Suprapubic skin (tissue), 4 donors: ENCODE results near the gene FMNL2. TPM values are rescaled to one million over a fixed set of nuclear protein-coding genes. Genes with fewer than 3 reads are reported as not detected.

Source experiments
- DNase-seq, 2 donors: peaks; one replicate each; pipeline ENCODE4 v3.0.0-alpha.2; 2019; ENCODE audit warnings: low spot score in 2 of 2
- H3K27ac ChIP-seq: fragments of 200-600 bp; sonication (generic); one replicate; pipeline ENCODE4 v1.5.1; 2019
- H3K27me3 ChIP-seq: fragments of 200-600 bp; sonication (generic); one replicate; pipeline ENCODE4 v1.5.1; 2019
- H3K36me3 ChIP-seq: fragments of 200-600 bp; sonication (generic); one replicate; pipeline ENCODE4 v1.5.1; 2019
- H3K4me1 ChIP-seq: fragments of 200-600 bp; sonication (generic); one replicate; pipeline ENCODE4 v1.5.1; 2019
- H3K4me3 ChIP-seq: fragments of 200-600 bp; sonication (generic); one replicate; pipeline ENCODE4 v1.5.1; 2019; ENCODE audit warnings: mild to moderate bottlenecking
- H3K9me3 ChIP-seq: fragments of 200-600 bp; sonication (generic); one replicate; pipeline ENCODE4 v1.5.1; 2019
- CTCF ChIP-seq, 2 donors: fragments of 200-600 bp in 1 of 2; fragments of 450-650 bp in 1 of 2; sonication (generic) in 1 of 2; IDR thresholded peaks; one replicate each; pipeline ENCODE4 v1.5.1; 2016 to 2019; ENCODE audit warnings: antibody characterized with exemption in 2 of 2, mild to moderate bottlenecking in 1 of 2, moderate library complexity in 1 of 2
- EP300 ChIP-seq: sonication (generic); formaldehyde crosslinking; IDR thresholded peaks from one replicate; pipeline ENCODE4 v1.6.1; 2017; ENCODE audit warnings: antibody characterized with exemption
- POLR2A ChIP-seq, 2 donors: fragments of 450-650 bp; IDR thresholded peaks; one replicate each; pipeline ENCODE4 v1.6.1; 2017; ENCODE audit warnings: antibody characterized with exemption in 2 of 2, mild to moderate bottlenecking in 2 of 2, moderate library complexity in 2 of 2
- POLR2AphosphoS5 ChIP-seq, 3 donors: sonication (generic); formaldehyde crosslinking; IDR thresholded peaks; one replicate each; pipeline ENCODE4 v1.6.1; 2017; ENCODE audit warnings: antibody characterized with exemption in 3 of 3
- WGBS: methylation state at CpG from one replicate; pipeline ENCODE4 v1.1.5; 2018; 5-methylcytosine and 5-hydroxymethylcytosine counted together
- total RNA-seq, 4 donors: library from RNA; depleted of rRNA; stranded (reverse); fragments of >200 nt; gene quantifications; one replicate each; pipeline ENCODE4 v1.1.0, GENCODE V29; 2016

The FMNL2 gene
- 10 to 100 TPM; 15.4 to 18.1 (median 16.0) TPM for total RNA-seq

GRCh38 chr2:152335016-152335725, at the start of gene FMNL2:
Gene FMNL2 (plus strand): TSS chr2:152335174.
- Histone ChIP-seq H3K4me3 (peak within 1 kb of the TSS; percentile 97), H3K27ac (peak within 1 kb of the TSS; percentile 84), H3K36me3 (no peaks in the 10 kb centered on the region), H3K27me3 (no peaks in the 10 kb centered on the region), H3K9me3 (no peaks in the 10 kb centered on the region), H3K4me1 (peaks cover 25% of the 10 kb centered on the region)
- TF ChIP-seq EP300 (no peak), POLR2A (IDR thresholded peaks at IDR 0.05) (no peak), POLR2AphosphoS5 (IDR thresholded peaks at IDR 0.05) (no peak), CTCF (IDR thresholded peaks at IDR 0.05) (no peak)
- peak; percentile 86 to 90 for DNase-seq
- under 1% methylated on average over 34 of the region's 85 CpGs for WGBS

GRCh38 chr2:152292991-152293390, 42.0 kb upstream of the FMNL2 start:
- no peak for DNase-seq
- Histone ChIP-seq H3K36me3 (no peaks in the 10 kb centered on the region), H3K27ac (no peak overlapping the region), H3K4me1 (no peaks in the 10 kb centered on the region), H3K4me3 (no peak overlapping the region), H3K9me3 (no peaks in the 10 kb centered on the region), H3K27me3 (no peaks in the 10 kb centered on the region)
- TF ChIP-seq POLR2A (IDR thresholded peaks at IDR 0.05) (no peak), POLR2AphosphoS5 (IDR thresholded peaks at IDR 0.05) (no peak), EP300 (no peak), CTCF (IDR thresholded peaks at IDR 0.05) (no peak)

GRCh38 chr2:152297715-152298114, 37.3 kb upstream of the FMNL2 start:
- Histone ChIP-seq H3K4me3 (no peak overlapping the region), H3K36me3 (no peaks in the 10 kb centered on the region), H3K27ac (no peak overlapping the region), H3K9me3 (no peaks in the 10 kb centered on the region), H3K4me1 (no peaks in the 10 kb centered on the region), H3K27me3 (no peaks in the 10 kb centered on the region)
- WGBS: 100% methylated on average over 2 of the region's 2 CpGs
- TF ChIP-seq EP300 (no peak), POLR2AphosphoS5 (IDR thresholded peaks at IDR 0.05) (no peak), POLR2A (IDR thresholded peaks at IDR 0.05) (no peak), CTCF (IDR thresholded peaks at IDR 0.05) (no peak)
- no peak for DNase-seq

GRCh38 chr2:152298754-152299153, 36.2 kb upstream of the FMNL2 start:
- 37% methylated on average over 1 of the region's 1 CpG for WGBS
- Histone ChIP-seq H3K4me3 (no peak overlapping the region), H3K4me1 (no peaks in the 10 kb centered on the region), H3K27ac (no peak overlapping the region), H3K27me3 (no peaks in the 10 kb centered on the region), H3K9me3 (no peaks in the 10 kb centered on the region), H3K36me3 (no peaks in the 10 kb centered on the region)
- no peak for DNase-seq
- TF ChIP-seq EP300 (no peak), POLR2AphosphoS5 (IDR thresholded peaks at IDR 0.05) (no peak), POLR2A (IDR thresholded peaks at IDR 0.05) (no peak), CTCF (IDR thresholded peaks at IDR 0.05) (no peak)

GRCh38 chr2:152301131-152301530, 33.8 kb upstream of the FMNL2 start:
- no peak overlapping the region for H3K4me3 ChIP-seq
- no peak for DNase-seq
- no peaks in the 10 kb centered on the region for H3K4me1 ChIP-seq
- no peaks in the 10 kb centered on the region for H3K36me3 ChIP-seq
- H3K27ac ChIP-seq: no peak overlapping the region
- no peaks in the 10 kb centered on the region for H3K27me3 ChIP-seq
- no peak for TF ChIP-seq POLR2AphosphoS5 (IDR thresholded peaks at IDR 0.05)
- WGBS: 89% methylated on average over 3 of the region's 3 CpGs
- no peaks in the 10 kb centered on the region for H3K9me3 ChIP-seq

GRCh38 chr2:152303951-152304350, 31.0 kb upstream of the FMNL2 start:
- Histone ChIP-seq H3K4me1 (no peaks in the 10 kb centered on the region), H3K4me3 (no peak overlapping the region), H3K27me3 (no peaks in the 10 kb centered on the region), H3K9me3 (no peaks in the 10 kb centered on the region), H3K36me3 (no peaks in the 10 kb centered on the region), H3K27ac (no peak overlapping the region)
- DNase-seq: no peak
- 88% methylated on average over 2 of the region's 2 CpGs for WGBS
- TF ChIP-seq EP300 (no peak), POLR2AphosphoS5 (IDR thresholded peaks at IDR 0.05) (no peak), CTCF (IDR thresholded peaks at IDR 0.05) (no peak), POLR2A (IDR thresholded peaks at IDR 0.05) (no peak)
